Measurements from ENCODE around the gene TRIM5.
"Not testable (repeated sequence)": the region's sequence is repeated elsewhere in the genome, so short reads cannot be mapped to it uniquely, and the experiment has no call there.

Gene TRIM5, protein sequence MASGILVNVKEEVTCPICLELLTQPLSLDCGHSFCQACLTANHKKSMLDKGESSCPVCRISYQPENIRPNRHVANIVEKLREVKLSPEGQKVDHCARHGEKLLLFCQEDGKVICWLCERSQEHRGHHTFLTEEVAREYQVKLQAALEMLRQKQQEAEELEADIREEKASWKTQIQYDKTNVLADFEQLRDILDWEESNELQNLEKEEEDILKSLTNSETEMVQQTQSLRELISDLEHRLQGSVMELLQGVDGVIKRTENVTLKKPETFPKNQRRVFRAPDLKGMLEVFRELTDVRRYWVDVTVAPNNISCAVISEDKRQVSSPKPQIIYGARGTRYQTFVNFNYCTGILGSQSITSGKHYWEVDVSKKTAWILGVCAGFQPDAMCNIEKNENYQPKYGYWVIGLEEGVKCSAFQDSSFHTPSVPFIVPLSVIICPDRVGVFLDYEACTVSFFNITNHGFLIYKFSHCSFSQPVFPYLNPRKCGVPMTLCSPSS

DNA sequence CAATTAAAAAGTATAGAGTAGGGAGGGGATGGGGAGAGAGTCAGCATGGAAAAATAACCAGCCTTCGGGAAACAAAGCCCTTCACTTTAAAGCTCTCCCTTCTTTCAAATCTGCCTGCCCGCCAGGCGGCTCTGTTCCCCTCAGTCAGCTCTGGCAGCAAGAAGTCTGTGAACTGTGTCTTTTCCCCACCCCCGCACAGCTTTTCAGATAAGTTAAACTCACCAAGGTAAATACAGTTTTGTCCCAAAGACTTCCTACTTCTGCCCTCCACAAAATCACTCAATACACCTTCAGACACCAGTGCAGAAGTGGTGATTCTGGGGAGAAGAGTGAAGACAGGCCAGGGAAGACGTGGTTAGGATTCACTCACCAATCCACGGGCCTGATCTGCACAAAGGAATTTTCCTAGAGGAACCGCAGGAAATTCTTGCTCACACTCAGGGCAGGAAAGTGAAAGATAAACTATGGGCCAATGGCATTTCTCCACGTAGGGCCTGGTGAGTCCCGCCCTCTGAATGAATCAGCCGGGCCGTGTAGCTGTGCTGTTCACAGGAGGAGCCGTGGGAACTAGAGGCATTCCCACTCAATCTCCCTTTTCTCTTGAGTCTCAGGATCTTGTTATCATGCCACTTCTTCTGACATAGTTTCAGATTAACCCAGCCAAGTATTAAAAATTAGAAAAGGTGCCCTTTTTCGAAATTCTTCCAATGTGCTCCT is at the start of gene TRIM5:
TSS of gene TRIM5 (minus strand) at position 429 of the 717 bp plus-strand sequence. CDS start 4,897 bp downstream, outside the sequence.
- DNase-seq (ENCODE audit: low spot score), result peak; percentile 84

- no peak for DNase-seq (ENCODE audit: low spot score)
These were observed 42.8 kb upstream of the TRIM5 start for GRCh38 chr11:5727691-5728090.

- no peak for DNase-seq (ENCODE audit: low spot score)
These were observed 41.5 kb upstream of the TRIM5 start for GRCh38 chr11:5726351-5726750.

GRCh38 chr11:5722622-5723021 is 37.7 kb upstream of the TRIM5 start:
- no peak for DNase-seq (ENCODE audit: low spot score)

GRCh38 chr11:5719703-5720495 is 35.0 kb upstream of the TRIM5 start:
- no peak for DNase-seq (ENCODE audit: low spot score)

DNA sequence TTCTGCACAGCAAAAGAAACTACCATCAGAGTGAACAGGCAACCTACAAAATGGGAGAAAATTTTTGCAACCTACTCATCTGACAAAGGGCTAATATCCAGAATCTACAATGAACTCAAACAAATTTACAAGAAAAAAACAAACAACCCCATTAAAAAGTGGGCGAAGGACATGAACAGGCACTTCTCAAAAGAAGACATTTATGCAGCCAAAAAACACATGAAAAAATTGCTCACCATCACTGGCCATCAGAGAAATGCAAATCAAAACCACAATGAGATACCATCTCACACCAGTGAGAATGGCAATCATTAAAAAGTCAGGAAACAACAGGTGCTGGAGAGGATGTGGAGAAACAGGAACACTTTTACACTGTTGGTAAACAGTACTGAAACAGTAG is 31.6 kb upstream of the TRIM5 start:
- DNase-seq (ENCODE audit: low spot score), result not testable (repeated sequence)

- DNase-seq (ENCODE audit: low spot score), result no peak
These were observed 28.8 kb upstream of the TRIM5 start for GRCh38 chr11:5713695-5714094.

- no peak for DNase-seq (ENCODE audit: low spot score)
These were observed 27.6 kb upstream of the TRIM5 start for GRCh38 chr11:5712507-5712906.

DNA sequence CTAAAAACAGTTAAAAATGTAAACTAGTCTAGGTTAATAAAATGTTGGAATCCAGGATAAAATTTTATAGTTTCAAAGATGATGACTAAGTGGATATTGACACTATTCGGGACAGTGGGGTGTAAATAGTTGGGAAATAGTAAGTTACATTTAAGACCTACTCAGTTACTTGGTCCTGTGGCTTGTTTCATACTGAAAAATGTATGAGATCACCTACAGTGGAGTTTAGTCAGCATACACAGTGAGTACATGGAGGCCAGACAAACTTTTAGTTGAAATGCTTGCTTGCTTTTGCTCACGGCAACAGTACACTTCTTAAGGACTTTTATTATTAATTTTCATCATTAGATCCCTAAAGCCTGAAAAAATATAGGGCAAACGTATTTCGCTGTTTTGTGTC is 20.8 kb upstream of the TRIM5 start:
- no peak for DNase-seq (ENCODE audit: low spot score)

- DNase-seq (ENCODE audit: low spot score), result no peak
These were observed 19.1 kb upstream of the TRIM5 start for GRCh38 chr11:5703741-5704536.

- no peak for DNase-seq (ENCODE audit: low spot score)
These were observed 16.2 kb upstream of the TRIM5 start for GRCh38 chr11:5701055-5701577.

GRCh38 chr11:5700421-5701054 is 15.7 kb upstream of the TRIM5 start:
- DNase-seq (ENCODE audit: low spot score), result no peak

DNA sequence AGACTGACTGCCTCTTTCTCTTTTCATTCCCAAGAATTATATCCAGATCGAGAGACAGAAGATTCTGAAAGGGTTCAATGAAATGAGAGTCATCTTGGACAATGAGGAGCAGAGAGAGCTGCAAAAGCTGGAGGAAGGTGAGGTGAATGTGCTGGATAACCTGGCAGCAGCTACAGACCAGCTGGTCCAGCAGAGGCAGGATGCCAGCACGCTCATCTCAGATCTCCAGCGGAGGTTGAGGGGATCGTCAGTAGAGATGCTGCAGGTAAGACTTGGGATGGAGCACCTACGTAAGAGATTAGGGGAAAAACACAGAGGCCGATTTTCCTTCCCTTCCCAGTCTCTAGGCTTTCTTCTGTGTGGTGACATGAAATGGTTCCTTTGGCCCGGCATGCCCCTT is 13.4 kb upstream of the TRIM5 start:
- DNase-seq (ENCODE audit: low spot score), result no peak

DNA sequence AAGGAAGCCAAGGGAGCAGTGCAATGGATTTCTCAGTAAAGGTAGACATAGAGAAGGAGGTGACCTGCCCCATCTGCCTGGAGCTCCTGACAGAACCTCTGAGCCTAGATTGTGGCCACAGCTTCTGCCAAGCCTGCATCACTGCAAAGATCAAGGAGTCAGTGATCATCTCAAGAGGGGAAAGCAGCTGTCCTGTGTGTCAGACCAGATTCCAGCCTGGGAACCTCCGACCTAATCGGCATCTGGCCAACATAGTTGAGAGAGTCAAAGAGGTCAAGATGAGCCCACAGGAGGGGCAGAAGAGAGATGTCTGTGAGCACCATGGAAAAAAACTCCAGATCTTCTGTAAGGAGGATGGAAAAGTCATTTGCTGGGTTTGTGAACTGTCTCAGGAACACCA is 11.3 kb upstream of the TRIM5 start:
- no peak for DNase-seq (ENCODE audit: low spot score)

GRCh38 chr11:5695580-5695979 is 10.7 kb upstream of the TRIM5 start:
- no peak for DNase-seq (ENCODE audit: low spot score)

DNA sequence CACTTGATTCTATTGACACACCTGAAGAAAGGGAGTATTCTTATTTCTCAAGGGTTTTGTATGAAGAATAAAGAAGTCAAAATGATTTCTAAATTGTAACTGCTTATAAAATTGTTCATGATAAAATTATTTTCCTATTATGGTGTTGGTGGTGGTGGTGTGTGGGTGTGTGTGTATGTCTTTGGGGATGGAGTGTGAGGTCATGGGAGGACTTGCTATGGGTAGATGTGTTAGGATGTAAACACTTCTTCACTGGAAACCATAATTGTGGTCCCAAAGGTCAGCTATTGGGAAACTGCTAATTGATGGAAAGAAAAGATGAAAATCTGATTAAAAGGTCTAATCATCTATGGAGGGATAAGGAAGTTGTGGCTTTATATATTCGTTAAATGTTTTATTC is 9.8 kb upstream of the TRIM5 start:
- DNase-seq (ENCODE audit: low spot score), result no peak

DNA sequence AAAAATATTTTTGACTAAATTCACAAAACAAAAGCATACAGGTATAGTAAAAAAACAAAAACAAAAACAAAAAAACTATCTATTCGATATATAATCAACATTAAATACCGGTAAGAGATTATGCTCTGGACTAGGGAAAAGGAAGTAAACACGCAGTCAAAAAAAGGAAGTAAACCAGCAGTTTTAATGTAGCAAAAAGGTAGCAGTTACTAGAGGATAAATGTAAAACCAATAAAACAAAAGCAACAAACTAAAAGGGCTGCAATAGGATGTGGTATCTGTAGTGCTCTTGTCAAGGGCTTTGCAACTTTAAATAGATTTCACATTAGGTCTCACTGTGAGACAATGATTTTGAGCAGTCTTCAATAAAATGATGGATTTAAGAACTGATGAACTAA is 7.1 kb upstream of the TRIM5 start:
- no peak for DNase-seq (ENCODE audit: low spot score)

GRCh38 chr11:5691238-5691963 is 6.5 kb upstream of the TRIM5 start:
- not testable (repeated sequence) for DNase-seq (ENCODE audit: low spot score)

GRCh38 chr11:5690736-5691135 is 5.9 kb upstream of the TRIM5 start:
- no peak for DNase-seq (ENCODE audit: low spot score)

GRCh38 chr11:5690216-5690615 is 5.3 kb upstream of the TRIM5 start:
- DNase-seq (ENCODE audit: low spot score), result no peak
